ENCODE data around the gene PTPRQ.
"Not testable (repeated sequence)": the region's sequence is repeated elsewhere in the genome, so short reads cannot be mapped to it uniquely, and the experiment has no call there.

The PTPRQ gene

DNA sequence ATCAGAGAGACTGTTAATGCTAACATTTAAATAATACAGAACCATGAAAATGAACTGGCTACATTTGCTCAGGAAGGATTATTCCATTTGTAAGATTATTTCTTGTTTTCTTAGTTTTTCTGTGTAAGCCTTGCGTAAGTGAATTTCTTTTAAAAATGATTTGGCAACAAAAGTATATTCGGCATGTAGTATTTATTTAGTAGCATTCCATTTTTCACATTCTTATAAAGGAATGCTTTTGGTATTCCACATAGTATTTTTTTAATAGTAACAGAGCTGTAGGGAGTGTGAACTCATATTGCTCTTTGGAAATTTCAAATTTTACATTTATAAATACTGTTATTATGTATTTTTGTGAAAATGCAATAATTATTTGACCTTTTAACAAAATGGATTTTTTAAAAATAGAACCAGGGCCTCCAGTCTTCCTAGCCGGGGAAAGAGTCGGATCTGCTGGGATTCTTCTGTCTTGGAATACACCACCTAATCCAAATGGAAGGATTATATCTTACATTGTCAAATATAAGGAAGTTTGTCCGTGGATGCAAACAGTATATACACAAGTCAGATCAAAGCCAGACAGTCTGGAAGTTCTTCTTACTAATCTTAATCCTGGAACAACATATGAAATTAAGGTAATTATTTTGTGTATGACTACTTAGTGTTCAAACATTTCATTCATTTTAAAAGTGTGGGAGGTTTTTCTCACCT is 1.2 kb downstream of the PTPRQ start:
- H3K4me3 Mint-ChIP-seq, result no peak overlapping the region
- H3K27me3 Mint-ChIP-seq, result no peaks in the 10 kb centered on the region
- H3K4me1 Mint-ChIP-seq (ENCODE audit: low read depth), result no peaks in the 10 kb centered on the region
- peaks cover 10% of the 10 kb centered on the region for H3K9me3 Mint-ChIP-seq (ENCODE audit: low read depth)
- no peak overlapping the region for H3K27ac Mint-ChIP-seq
- H3K36me3 Mint-ChIP-seq, result no peaks in the 10 kb centered on the region

DNA sequence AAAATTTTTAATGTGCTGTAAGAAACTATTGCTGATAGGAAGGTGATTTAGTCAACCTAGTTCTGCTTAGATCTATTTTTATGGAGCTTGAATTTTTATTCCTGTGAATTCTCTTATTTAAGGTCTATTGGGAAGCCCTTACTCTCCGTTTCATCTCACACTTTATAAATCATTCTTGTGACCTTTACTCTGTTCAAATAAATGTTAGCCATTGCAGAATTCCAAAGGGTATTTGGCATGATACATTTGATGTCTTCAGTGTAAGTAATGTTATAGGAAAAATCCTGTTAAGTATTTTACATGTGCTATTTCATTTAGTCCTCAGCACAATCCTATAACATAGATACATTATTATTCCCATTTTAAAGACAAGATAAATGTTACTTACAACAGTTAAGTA is 12.5 kb downstream of the PTPRQ start:
- no peak overlapping the region for H3K27ac Mint-ChIP-seq
- H3K27me3 Mint-ChIP-seq, result no peaks in the 10 kb centered on the region
- no peak overlapping the region for H3K4me3 Mint-ChIP-seq
- no peaks in the 10 kb centered on the region for H3K4me1 Mint-ChIP-seq (ENCODE audit: low read depth)
- H3K9me3 Mint-ChIP-seq (ENCODE audit: low read depth), result no peaks in the 10 kb centered on the region
- H3K36me3 Mint-ChIP-seq, result no peaks in the 10 kb centered on the region

DNA sequence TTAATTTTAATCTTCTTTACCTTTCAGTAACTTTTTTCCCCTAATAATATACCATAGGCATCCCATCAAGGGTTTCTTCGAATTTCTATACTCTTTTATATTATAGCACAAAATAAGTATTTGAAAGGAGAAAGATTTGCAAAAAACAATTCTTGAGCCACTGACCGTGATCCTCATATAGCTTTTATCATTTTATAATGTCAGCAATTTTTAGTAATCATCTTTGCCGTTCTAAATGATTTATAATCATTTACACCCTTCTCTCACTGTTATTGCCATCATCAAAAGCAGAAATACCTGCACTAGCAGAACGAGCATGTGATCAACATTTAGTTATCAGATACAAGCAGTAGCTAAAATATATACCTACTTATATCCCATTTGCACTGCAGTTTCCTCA is 16.9 kb downstream of the PTPRQ start:
- Mint-ChIP-seq H3K27me3 (no peaks in the 10 kb centered on the region), H3K4me1 (ENCODE audit: low read depth) (no peaks in the 10 kb centered on the region), H3K9me3 (ENCODE audit: low read depth) (no peaks in the 10 kb centered on the region), H3K36me3 (no peaks in the 10 kb centered on the region), H3K4me3 (no peak overlapping the region), H3K27ac (no peak overlapping the region)

DNA sequence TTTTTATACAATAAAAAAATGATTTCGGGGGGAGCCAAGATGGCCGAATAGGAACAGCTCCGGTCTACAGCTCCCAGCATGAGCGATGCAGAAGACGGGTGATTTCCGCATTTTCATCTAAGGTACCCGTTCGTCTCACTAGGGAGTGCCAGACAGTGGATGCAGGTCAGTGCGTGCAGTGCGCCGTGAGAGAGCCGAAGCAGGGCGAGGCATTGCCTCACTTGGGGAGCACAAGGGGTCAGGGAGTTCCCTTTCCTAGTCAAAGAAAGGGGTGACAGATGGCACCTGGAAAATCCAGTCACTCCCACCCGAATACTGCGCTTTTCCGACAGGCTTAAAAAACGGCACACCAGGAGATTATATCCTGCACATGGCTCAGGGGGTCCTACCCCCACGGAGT is 17.8 kb downstream of the PTPRQ start:
- not testable (repeated sequence) for H3K27ac Mint-ChIP-seq; H3K4me1 Mint-ChIP-seq (ENCODE audit: low read depth); H3K36me3 Mint-ChIP-seq; H3K4me3 Mint-ChIP-seq; H3K27me3 Mint-ChIP-seq; H3K9me3 Mint-ChIP-seq (ENCODE audit: low read depth)

DNA sequence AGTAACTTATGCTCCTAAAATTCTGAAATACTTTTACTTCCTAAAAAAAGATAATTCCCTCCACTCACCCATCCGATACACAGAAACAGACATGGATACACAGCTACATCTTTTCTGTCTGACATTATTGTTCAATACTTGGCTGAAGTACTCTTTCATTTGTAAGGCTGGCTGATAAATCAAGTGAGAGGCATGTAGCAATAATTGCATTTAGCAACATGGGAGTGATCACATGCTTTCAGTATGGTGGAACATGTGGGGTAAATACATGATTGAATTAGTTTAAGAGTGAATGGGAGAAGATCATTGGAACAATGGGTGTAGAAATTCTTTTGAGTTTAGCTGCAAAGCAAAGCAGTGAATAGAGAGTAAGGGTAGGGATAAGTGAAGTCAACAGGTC is 25.6 kb downstream of the PTPRQ start:
- Mint-ChIP-seq H3K9me3 (ENCODE audit: low read depth) (no peaks in the 10 kb centered on the region), H3K27ac (no peak overlapping the region), H3K4me1 (ENCODE audit: low read depth) (no peaks in the 10 kb centered on the region), H3K36me3 (no peaks in the 10 kb centered on the region), H3K27me3 (no peaks in the 10 kb centered on the region), H3K4me3 (no peak overlapping the region)

DNA sequence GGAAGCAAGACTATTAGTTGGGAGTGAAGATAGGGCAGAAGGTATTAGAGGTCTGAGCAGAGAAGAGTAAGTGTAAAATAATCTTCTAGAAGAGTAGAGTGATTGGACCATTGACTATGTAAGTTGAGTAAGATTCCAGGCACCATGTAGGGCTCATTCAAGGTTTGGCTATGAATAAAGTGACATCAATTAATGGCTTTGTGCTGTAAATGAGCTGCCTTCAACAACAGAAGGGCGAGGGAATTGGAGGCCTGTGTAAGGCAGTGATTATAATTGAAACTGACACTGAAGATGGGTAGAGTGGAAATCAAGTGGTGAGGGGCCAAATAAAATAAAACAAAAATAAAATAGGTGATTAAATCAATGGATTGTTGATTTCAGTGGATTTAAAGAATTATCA is 26.4 kb downstream of the PTPRQ start:
- Mint-ChIP-seq H3K36me3 (no peaks in the 10 kb centered on the region), H3K4me3 (no peak overlapping the region), H3K9me3 (ENCODE audit: low read depth) (no peaks in the 10 kb centered on the region), H3K4me1 (ENCODE audit: low read depth) (no peaks in the 10 kb centered on the region), H3K27ac (no peak overlapping the region), H3K27me3 (no peaks in the 10 kb centered on the region)

DNA sequence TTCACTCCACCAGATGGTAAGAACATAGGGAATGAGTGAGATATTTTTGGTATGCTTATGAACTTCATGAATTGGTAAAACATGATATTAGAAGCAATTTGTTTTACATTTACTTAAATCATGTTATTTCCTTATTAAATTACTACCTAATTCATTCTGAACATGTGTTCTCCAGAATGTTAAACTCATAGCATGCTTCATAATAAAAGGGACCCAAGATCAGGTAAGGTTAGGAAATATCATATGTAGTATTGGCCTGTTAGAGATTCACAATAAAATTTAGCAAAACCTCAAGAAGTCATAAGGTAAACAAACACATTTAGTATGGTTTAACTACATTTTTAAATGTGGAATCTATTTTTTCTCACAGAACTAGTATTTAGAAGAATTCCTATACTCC is 28.2 kb downstream of the PTPRQ start:
- Mint-ChIP-seq H3K4me1 (ENCODE audit: low read depth) (no peaks in the 10 kb centered on the region), H3K4me3 (no peak overlapping the region), H3K27me3 (no peaks in the 10 kb centered on the region), H3K27ac (no peak overlapping the region), H3K36me3 (no peaks in the 10 kb centered on the region), H3K9me3 (ENCODE audit: low read depth) (peaks cover 2% of the 10 kb centered on the region)

DNA sequence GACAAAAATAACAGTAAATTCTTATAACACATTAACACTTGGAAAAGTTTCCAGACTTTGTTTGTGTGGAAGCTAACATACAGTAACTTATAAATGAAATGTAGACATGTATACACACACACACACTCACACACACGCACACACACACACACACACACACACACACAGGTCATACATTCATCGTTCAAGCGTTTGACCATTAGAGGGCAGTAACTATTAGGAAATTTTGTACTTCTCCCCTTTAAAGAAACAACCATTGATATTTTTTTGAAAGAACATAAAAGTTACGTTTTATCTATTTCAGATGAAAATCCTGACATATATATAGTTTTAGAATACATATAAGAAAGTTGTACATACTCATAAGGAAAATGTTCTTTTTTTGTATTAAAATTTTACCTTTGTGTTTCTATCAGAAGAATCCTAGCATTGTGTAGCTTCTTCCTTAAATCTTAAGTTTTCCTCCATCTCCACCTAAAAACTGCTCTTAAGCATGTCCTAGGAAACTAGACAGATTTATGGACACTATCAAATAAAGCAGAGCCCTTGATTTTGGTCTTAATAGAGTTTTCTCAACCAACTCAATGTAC is 29.0 kb downstream of the PTPRQ start:
- H3K9me3 Mint-ChIP-seq (ENCODE audit: low read depth), result peaks cover 2% of the 10 kb centered on the region
- no peak overlapping the region for H3K4me3 Mint-ChIP-seq
- no peaks in the 10 kb centered on the region for H3K4me1 Mint-ChIP-seq (ENCODE audit: low read depth)
- H3K27me3 Mint-ChIP-seq, result no peaks in the 10 kb centered on the region
- no peak overlapping the region for H3K27ac Mint-ChIP-seq
- no peaks in the 10 kb centered on the region for H3K36me3 Mint-ChIP-seq

DNA sequence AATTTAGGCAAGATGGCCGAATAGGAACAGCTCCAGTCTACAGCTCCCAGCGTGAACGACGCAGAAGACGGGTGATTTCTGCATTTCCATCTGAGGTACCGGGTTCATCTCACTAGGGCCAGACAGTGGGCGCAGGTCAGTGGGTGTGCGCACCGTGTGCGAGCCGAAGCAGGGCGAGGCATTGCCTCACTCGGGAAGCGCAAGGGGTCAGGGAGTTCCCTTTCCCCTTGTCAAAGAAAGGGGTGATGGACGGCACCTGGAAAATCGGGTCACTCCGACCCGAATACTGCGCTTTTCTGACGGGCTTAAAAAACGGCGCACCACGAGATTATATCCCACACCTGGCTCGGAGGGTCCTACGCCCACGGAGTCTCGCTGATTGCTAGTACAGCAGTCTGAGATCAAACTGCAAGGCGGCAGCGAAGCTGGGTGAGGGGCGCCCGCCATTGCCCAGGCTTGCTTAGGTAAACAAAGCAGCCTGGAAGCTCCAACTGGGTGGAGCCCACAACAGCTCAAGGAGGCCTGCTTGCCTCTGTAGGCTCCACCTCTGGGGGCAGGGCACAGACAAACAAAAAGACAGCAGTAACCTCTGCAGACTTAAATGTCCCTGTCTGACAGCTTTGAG is 33.6 kb downstream of the PTPRQ start:
- H3K36me3 Mint-ChIP-seq; H3K9me3 Mint-ChIP-seq (ENCODE audit: low read depth); H3K27me3 Mint-ChIP-seq; H3K4me3 Mint-ChIP-seq; H3K27ac Mint-ChIP-seq; H3K4me1 Mint-ChIP-seq (ENCODE audit: low read depth): not testable (repeated sequence)

DNA sequence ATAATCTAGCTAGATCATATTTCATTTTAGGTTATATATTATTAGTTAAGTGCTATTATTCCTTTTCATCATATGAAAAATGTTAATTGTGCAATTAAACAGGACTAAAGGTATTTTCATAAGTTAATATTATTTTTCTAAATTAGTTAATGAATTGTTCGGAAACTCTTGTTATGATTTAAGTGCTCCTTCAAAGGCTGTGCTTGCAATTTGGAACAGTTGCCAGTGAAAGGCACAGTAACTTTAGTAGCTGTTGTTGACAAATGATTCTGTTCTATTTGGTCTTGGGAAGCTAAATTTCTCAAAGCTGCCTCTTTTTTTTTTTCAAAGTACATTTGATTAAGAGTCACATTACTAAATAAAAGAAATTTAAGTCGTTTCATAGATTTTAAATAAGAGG is 40.7 kb downstream of the PTPRQ start:
- no peak overlapping the region for H3K27ac Mint-ChIP-seq
- no peak overlapping the region for H3K4me3 Mint-ChIP-seq
- H3K27me3 Mint-ChIP-seq, result no peaks in the 10 kb centered on the region
- H3K4me1 Mint-ChIP-seq (ENCODE audit: low read depth), result no peaks in the 10 kb centered on the region
- H3K9me3 Mint-ChIP-seq (ENCODE audit: low read depth), result no peaks in the 10 kb centered on the region
- no peaks in the 10 kb centered on the region for H3K36me3 Mint-ChIP-seq

DNA sequence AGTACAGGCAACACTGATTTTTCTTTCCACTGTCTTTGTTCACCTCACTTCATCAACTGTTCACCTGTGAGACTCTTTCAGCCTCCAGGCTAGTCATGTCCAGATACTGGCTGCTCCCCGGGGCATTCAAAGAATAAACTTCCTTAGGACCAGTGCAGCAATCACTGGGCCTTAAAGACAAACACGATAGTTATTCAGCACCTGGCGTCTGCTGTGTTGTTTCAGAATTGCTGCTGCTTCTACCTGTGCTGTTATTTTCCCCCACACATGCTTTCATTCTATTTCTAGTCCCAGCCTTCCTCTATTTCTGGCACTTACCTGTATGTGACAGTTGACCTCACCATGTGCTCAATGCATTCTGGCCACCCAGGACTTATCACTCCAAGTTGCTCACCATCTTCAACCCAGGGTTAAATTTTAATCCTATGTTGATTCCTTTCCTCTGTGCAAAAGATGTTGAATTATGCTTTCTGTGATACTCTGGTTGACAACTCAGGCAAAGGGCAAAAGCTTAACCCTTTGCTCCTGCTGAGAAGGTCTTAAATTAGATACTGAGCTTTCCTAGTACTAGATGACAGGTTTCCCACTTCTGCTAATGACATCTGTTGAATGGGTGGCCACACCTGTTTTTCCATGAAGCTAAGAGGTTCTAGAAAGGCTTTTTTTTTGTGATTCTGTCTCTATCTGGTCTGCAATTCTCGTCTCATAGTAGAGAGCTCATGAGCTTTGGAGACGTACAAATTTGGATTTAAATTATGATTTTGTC is 41.4 kb downstream of the PTPRQ start:
- Mint-ChIP-seq H3K4me3 (no peak overlapping the region), H3K27ac (no peak overlapping the region), H3K4me1 (ENCODE audit: low read depth) (no peaks in the 10 kb centered on the region), H3K36me3 (no peaks in the 10 kb centered on the region), H3K9me3 (ENCODE audit: low read depth) (no peaks in the 10 kb centered on the region), H3K27me3 (no peaks in the 10 kb centered on the region)

DNA sequence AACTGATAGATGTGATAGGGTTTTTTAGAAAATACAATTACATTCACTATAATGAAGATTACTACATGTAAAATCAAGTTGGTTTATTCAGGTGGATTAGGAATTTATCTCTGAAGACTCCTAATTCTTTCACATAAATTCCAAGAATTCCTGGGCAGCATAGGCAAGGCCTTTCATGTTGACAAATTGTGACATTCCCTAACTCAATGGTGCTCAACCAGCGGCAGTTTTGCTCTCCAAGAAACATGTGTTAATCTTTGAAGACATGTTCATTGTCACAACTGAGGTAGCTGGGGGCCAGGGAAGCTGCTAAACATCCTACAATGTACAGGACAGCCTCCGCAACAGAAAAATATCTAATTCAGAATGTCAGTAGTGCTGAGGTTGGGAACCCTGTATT is 46.3 kb downstream of the PTPRQ start:
- Mint-ChIP-seq H3K4me1 (ENCODE audit: low read depth) (no peaks in the 10 kb centered on the region), H3K4me3 (no peak overlapping the region), H3K9me3 (ENCODE audit: low read depth) (no peaks in the 10 kb centered on the region), H3K27ac (no peak overlapping the region), H3K27me3 (no peaks in the 10 kb centered on the region), H3K36me3 (no peaks in the 10 kb centered on the region)

DNA sequence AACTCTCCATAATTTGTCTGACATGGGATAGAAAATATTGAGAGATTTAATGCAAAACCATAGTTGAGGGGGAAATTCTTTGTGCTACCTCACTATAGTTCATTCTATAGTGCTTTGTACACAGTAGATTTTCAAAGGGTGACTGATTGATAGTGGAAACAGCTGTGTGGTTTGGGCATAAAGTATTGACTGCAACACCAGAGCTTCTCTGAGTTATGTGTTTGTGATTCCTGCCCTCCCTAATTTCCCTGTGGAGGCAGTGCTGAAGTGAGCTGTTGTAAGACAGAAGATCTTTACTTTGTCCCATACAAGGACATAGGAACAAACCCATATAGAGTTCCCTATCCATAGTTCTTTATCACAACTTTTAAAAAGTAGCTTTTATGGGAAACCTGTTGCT is 47.1 kb downstream of the PTPRQ start:
- Mint-ChIP-seq H3K4me3 (no peak overlapping the region), H3K9me3 (ENCODE audit: low read depth) (no peaks in the 10 kb centered on the region), H3K36me3 (no peaks in the 10 kb centered on the region), H3K27ac (no peak overlapping the region), H3K4me1 (ENCODE audit: low read depth) (no peaks in the 10 kb centered on the region), H3K27me3 (no peaks in the 10 kb centered on the region)

DNA sequence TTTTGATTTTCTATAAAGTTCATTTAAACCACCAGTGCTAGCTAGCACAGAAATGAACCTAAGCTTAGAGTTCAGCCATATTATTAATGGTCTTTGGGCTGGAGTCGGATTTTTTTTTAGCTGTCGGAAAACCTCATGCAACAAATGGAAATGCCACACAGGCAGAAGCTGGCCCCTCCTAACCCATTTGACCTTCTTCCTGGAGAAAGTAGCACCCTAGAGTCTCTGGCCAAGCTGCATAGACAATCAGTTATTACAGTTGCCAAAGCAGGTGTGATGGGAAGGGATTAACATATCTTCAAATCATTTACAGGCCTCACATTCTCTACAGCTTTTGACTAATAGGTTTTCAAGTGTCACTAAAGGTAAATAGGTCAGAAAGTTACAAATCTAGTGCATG is 49.4 kb downstream of the PTPRQ start:
- Mint-ChIP-seq H3K4me1 (ENCODE audit: low read depth) (no peaks in the 10 kb centered on the region), H3K27ac (no peak overlapping the region), H3K4me3 (no peak overlapping the region), H3K9me3 (ENCODE audit: low read depth) (peaks cover 4% of the 10 kb centered on the region), H3K36me3 (no peaks in the 10 kb centered on the region), H3K27me3 (no peaks in the 10 kb centered on the region)

DNA sequence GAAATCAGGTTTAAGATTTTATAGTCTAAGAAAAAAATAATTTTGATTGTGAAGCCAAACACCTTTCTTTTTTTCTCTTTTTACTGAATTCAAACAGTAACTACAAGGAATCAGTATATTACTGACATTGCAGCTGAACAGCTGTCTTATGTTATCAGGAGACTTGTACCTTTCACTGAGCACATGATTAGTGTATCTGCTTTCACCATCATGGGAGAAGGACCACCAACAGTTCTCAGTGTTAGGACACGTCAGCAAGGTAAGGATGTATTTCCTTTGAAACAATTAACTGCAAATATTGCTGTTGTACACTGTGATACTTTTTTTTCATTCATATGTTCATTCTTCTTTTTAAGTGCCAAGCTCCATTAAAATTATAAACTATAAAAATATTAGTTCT is 50.8 kb downstream of the PTPRQ start:
- no peaks in the 10 kb centered on the region for H3K27me3 Mint-ChIP-seq
- no peak overlapping the region for H3K27ac Mint-ChIP-seq
- H3K4me1 Mint-ChIP-seq (ENCODE audit: low read depth), result no peaks in the 10 kb centered on the region
- peaks cover 4% of the 10 kb centered on the region for H3K9me3 Mint-ChIP-seq (ENCODE audit: low read depth)
- no peak overlapping the region for H3K4me3 Mint-ChIP-seq
- no peaks in the 10 kb centered on the region for H3K36me3 Mint-ChIP-seq

Measured in activated naive CD8-positive, alpha-beta T cell (primary cell).